Mesodermal cell (in vitro differentiated cells): ENCODE measurements around the gene CHGA.

Experiments used
- H3K27ac ChIP-seq: 2 replicates; pipeline ENCODE4 v1.7.0; 2013; ENCODE audit warnings: mild to moderate bottlenecking, low read depth, low read length, moderate library complexity; ENCODE audit not compliant: severe bottlenecking
- H3K36me3 ChIP-seq: 2 replicates; pipeline ENCODE4 v1.7.1; 2013; ENCODE audit warnings: mild to moderate bottlenecking, low read length, moderate library complexity; ENCODE audit not compliant: control insufficient read depth, insufficient read depth
- H3K4me1 ChIP-seq: one replicate; pipeline ENCODE4 v1.7.1; 2013; ENCODE audit warnings: mild to moderate bottlenecking, low read length; ENCODE audit not compliant: insufficient read depth, control insufficient read depth, poor library complexity, severe bottlenecking
- H3K4me3 ChIP-seq: 2 replicates; pipeline ENCODE4 v1.7.0; 2013; ENCODE audit warnings: low read length, control low read depth, mild to moderate bottlenecking; ENCODE audit not compliant: insufficient read depth, poor library complexity, severe bottlenecking; ENCODE audit errors: extremely low read depth
- H3K9me3 ChIP-seq: 2 replicates; pipeline ENCODE4 v1.7.1; 2013; ENCODE audit warnings: mild to moderate bottlenecking, low read length, moderate library complexity; ENCODE audit not compliant: control insufficient read depth
- WGBS, 2 experiments: methylation state at CpG; one replicate each; pipeline ENCODE4 v1.1.5; 2013; ENCODE audit warnings: missing lambda C conversion rate in 2 of 2; ENCODE audit not compliant: insufficient coverage in 2 of 2; 5-methylcytosine and 5-hydroxymethylcytosine counted together

CHGA gene

DNA sequence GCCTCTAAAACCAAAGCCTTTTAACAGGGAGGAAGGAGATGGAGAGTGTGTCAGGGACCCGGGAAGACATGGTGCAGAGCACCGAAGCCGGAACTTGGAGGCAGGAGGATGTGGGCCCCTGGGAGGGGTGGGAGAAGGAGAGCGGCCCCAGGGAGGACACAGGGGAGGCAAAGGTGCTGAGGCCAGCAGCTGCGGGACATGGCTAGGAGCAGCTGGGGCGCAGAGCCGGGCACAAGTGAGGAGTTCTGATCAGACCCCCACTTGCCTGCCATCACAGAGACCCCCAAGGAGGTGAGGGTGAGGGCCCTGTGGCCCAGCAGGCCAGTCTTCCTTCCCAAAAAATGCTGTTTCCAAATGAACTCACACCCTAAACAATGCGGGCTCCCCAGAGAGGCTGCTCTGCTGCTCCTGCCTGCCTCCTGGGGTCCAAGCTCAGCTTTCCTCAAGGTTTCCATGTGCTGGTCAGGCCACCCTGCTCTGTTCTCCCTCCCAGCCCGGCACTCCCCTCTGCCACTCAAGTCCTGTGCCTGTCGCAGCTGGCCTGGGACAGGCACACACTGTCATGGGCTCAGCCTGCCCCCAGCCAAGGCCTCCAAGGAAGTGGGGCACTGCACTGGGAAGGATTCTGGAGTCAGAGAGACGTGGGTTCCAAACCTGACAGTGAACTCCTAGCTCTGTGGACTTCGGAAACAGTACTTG lies 24.0 kb downstream of the CHGA start:
- Histone ChIP-seq H3K9me3 (no peaks in the 10 kb centered on the region), H3K27ac (no peak overlapping the region), H3K4me1 (peaks cover 5% of the 10 kb centered on the region), H3K36me3 (no peaks in the 10 kb centered on the region), H3K4me3 (no peak overlapping the region)
- 87 to 91% methylated on average over 9 to 11 of the region's 12 CpGs for WGBS, 2 experiments

DNA sequence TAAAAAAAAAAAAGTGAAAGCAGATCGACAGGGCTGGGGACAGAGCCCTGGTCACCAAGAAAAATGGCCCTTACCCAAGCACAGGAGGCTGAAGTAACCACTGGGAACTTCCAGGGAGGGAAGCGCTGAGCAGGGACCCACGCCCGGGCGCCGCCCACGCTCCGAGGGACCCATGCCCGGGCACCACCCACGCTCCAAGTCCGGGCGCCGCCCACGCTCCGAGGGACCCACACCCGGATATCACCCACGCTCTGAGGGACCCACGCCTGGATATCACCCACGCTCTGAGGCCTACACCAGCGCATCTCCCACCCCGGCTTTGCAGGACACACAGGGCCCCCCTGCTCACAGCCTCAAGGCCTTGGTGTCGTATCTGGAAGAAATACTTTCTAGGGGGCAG lies 25.7 kb downstream of the CHGA start:
- Histone ChIP-seq H3K9me3 (no peaks in the 10 kb centered on the region), H3K36me3 (no peaks in the 10 kb centered on the region), H3K27ac (no peak overlapping the region), H3K4me3 (no peak overlapping the region), H3K4me1 (peaks cover 5% of the 10 kb centered on the region)
- WGBS, 2 experiments, result 92 to 99% methylated on average over 17 to 21 of the region's 22 CpGs

- no peak overlapping the region for H3K4me3 ChIP-seq
- no peak overlapping the region for H3K27ac ChIP-seq
- H3K36me3 ChIP-seq, result no peaks in the 10 kb centered on the region
- 96 to 97% methylated on average over 21 to 23 of the region's 24 CpGs for WGBS, 2 experiments
- H3K9me3 ChIP-seq, result no peaks in the 10 kb centered on the region
- peaks cover 5% of the 10 kb centered on the region for H3K4me1 ChIP-seq
These were observed 26.7 kb downstream of the CHGA start for GRCh38 chr14:92949496-92950192.

GRCh38 chr14:92950193-92950540 lies 27.2 kb downstream of the CHGA start:
- H3K4me1 ChIP-seq, result peaks cover 5% of the 10 kb centered on the region
- 89 to 96% methylated on average over 6 to 7 of the region's 7 CpGs for WGBS, 2 experiments
- no peaks in the 10 kb centered on the region for H3K9me3 ChIP-seq
- H3K36me3 ChIP-seq, result no peaks in the 10 kb centered on the region
- no peak overlapping the region for H3K27ac ChIP-seq
- H3K4me3 ChIP-seq, result no peak overlapping the region

- 98 to 100% methylated on average over 5 to 6 of the region's 6 CpGs for WGBS, 2 experiments
- no peaks in the 10 kb centered on the region for H3K9me3 ChIP-seq
- no peak overlapping the region for H3K27ac ChIP-seq
- no peaks in the 10 kb centered on the region for H3K36me3 ChIP-seq
- H3K4me3 ChIP-seq, result no peak overlapping the region
- H3K4me1 ChIP-seq, result peaks cover 5% of the 10 kb centered on the region
These were observed 27.8 kb downstream of the CHGA start for GRCh38 chr14:92950773-92951172.

GRCh38 chr14:92951261-92951660 lies 28.3 kb downstream of the CHGA start:
- no peak overlapping the region for H3K4me3 ChIP-seq
- H3K4me1 ChIP-seq, result peaks cover 3% of the 10 kb centered on the region
- H3K9me3 ChIP-seq, result no peaks in the 10 kb centered on the region
- WGBS, 2 experiments, result 95 to 100% methylated on average over 7 of the region's 7 CpGs
- no peaks in the 10 kb centered on the region for H3K36me3 ChIP-seq
- H3K27ac ChIP-seq, result no peak overlapping the region

GRCh38 chr14:92951912-92952471 lies 29.0 kb downstream of the CHGA start:
- Histone ChIP-seq H3K4me1 (no peaks in the 10 kb centered on the region), H3K4me3 (no peak overlapping the region), H3K9me3 (no peaks in the 10 kb centered on the region), H3K36me3 (no peaks in the 10 kb centered on the region), H3K27ac (no peak overlapping the region)
- whole genome bisulfite sequencing, 2 experiments, result 36 to 41% methylated on average over 14 to 17 of the region's 18 CpGs

DNA sequence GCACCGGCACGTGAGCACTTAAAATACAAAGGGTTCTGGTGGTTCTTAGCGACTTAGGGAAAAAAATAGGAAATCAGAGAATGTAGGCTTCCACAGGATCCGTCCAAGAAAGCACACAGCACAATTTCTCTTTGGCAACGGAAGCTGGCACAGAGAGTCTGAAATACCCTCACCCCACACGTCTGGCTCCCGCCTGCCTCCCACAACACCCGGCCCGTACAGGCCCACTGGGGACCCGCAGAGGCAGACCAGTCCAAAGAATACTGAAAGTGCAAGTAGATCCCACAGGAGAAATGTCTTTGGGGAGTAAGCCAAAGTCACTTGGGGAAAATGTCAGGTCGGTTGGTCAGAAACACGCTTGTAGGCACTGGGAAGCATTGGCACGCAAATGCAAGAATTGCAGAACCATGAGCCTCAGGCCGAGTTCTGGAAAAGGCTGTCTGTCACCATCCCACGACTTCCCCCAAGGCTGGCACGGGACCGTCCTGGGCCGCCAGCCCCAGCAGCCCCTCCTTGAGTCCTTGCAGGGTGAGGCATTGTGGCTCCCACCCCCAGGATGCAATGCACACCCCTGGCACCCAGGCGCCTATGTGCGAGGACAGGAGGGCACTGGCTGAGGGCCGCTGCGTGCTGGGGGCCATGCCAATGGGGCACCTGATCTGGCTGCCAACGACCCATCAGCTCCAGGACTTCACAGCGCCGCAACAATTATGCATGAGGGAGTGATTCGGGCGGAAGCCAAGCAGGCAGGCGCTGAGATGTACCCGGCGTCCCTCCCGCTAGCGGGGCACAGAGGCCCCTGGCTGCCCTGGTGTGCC lies 29.7 kb downstream of the CHGA start:
- no peak overlapping the region for H3K4me3 ChIP-seq
- 93% methylated on average over 31 of the region's 32 CpGs for WGBS, 2 experiments

DNA sequence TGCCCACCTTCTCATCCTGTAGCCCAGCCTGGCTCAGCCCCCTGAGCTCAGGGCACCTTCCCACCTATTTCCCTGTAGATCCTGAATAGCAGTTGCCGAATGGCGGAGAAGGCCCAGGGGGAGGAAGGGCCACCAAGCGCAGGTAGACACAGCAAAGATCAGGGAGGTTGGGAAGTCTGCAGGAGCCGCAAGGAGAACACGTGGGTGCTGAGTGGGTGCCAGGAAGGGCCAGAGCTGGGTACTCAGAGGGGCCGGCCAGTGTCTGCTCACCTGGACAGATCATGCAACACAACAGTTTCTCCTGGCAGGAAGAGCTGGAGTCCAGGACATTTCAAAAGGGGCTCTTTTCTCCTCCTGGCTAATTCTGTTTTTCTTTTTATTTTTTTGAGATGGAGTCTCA lies 30.6 kb downstream of the CHGA start:
- Histone ChIP-seq H3K4me1 (no peaks in the 10 kb centered on the region), H3K36me3 (peaks cover 7% of the 10 kb centered on the region), H3K9me3 (no peaks in the 10 kb centered on the region), H3K27ac (no peak overlapping the region), H3K4me3 (no peak overlapping the region)
- 94 to 96% methylated on average over 3 to 6 of the region's 6 CpGs for WGBS, 2 experiments

More for the DNA sequence above, 29.7 kb downstream of the CHGA start:
- H3K27ac ChIP-seq, result no peak overlapping the region
- peaks cover under 1% of the 10 kb centered on the region for H3K36me3 ChIP-seq
- no peaks in the 10 kb centered on the region for H3K9me3 ChIP-seq
- no peaks in the 10 kb centered on the region for H3K4me1 ChIP-seq

GRCh38 chr14:92954933-92955332 lies 32.0 kb downstream of the CHGA start:
- Histone ChIP-seq H3K36me3 (peaks cover 8% of the 10 kb centered on the region), H3K9me3 (no peaks in the 10 kb centered on the region), H3K4me3 (no peak overlapping the region), H3K27ac (no peak overlapping the region), H3K4me1 (peaks cover 9% of the 10 kb centered on the region)
- 90 to 94% methylated on average over 2 to 3 of the region's 5 CpGs for whole genome bisulfite sequencing, 2 experiments
